Choroid plexus epithelial cell (primary cell): ENCODE measurements around the gene WNK4.

ENCODE experiments used
- DNase-seq: peaks from one replicate; pipeline ENCODE4 v3.0.0-alpha.2; 2010; ENCODE audit warnings: low read depth
- H3K4me3 ChIP-seq: 2 replicates; pipeline ENCODE4 v1.5.1; 2011; ENCODE audit warnings: low read depth, mild to moderate bottlenecking, control low read depth, low read length, moderate library complexity
- CTCF ChIP-seq: conservative IDR thresholded peaks from 2 replicates; pipeline ENCODE4 v1.5.1; 2011; ENCODE audit warnings: low read depth, mild to moderate bottlenecking, control low read depth, inconsistent platforms, low read length, moderate library complexity

Gene WNK4

GRCh38 chr17:42774066-42774745, 6.2 kb upstream of the WNK4 start:
- H3K4me3 ChIP-seq = peak overlapping the region; percentile 99
- DNase-seq = peak; percentile 41
- no peak for TF ChIP-seq CTCF

GRCh38 chr17:42775534-42776098, 4.8 kb upstream of the WNK4 start:
- peak; percentile 33 for TF ChIP-seq CTCF
- no peak overlapping the region for H3K4me3 ChIP-seq
- peak; percentile 51 for DNase-seq

- no peak for TF ChIP-seq CTCF
- no peak overlapping the region for H3K4me3 ChIP-seq
- no peak for DNase-seq
Measured at GRCh38 chr17:42778570-42778969, 1.8 kb upstream of the WNK4 start.

GRCh38 chr17:42779304-42779935, 990 bp upstream of the WNK4 start:
- no peak overlapping the region for H3K4me3 ChIP-seq
- no peak for TF ChIP-seq CTCF
- no peak for DNase-seq

- no peak for DNase-seq
- TF ChIP-seq CTCF = no peak
- H3K4me3 ChIP-seq = peak overlapping the region; percentile 64
Measured at GRCh38 chr17:42780851-42781638, 635 bp downstream of the WNK4 start.

- no peak for DNase-seq
- no peak for TF ChIP-seq CTCF
- H3K4me3 ChIP-seq = peak overlapping the region; percentile 64
Measured at GRCh38 chr17:42781639-42782165, 1.3 kb downstream of the WNK4 start.
